C1 segment of cervical spinal cord (tissue), 14 donors: ENCODE measurements around the gene DSCAM.

Experiments used
- DNase-seq, 14 donors: peaks; one replicate each; lab custom pipeline; 2025; lab: John Stamatoyannopoulos, UW

DSCAM gene

GRCh38 chr21:40139636-40140035, 707.3 kb downstream of the DSCAM start:
- DNase-seq, result no peak

GRCh38 chr21:40136571-40136970, 710.4 kb downstream of the DSCAM start:
- no peak for DNase-seq

- DNase-seq, result no peak
These were observed 712.0 kb downstream of the DSCAM start for GRCh38 chr21:40134731-40135492.

GRCh38 chr21:40130476-40130875, 716.5 kb downstream of the DSCAM start:
- DNase-seq, result no peak

- DNase-seq, result no peak
These were observed 717.1 kb downstream of the DSCAM start for GRCh38 chr21:40129809-40130208.

- DNase-seq, result no peak
These were observed 718.1 kb downstream of the DSCAM start for GRCh38 chr21:40128891-40129290.

GRCh38 chr21:40120940-40121575, 725.9 kb downstream of the DSCAM start:
- no peak for DNase-seq

- DNase-seq, result no peak
These were observed 728.4 kb downstream of the DSCAM start for GRCh38 chr21:40118527-40118926.

- no peak for DNase-seq
These were observed 729.7 kb downstream of the DSCAM start for GRCh38 chr21:40117236-40117635.

GRCh38 chr21:40115775-40116174, 731.2 kb downstream of the DSCAM start:
- no peak for DNase-seq

- no peak for DNase-seq
These were observed 744.3 kb downstream of the DSCAM start for GRCh38 chr21:40102682-40103081.

- no peak for DNase-seq
These were observed 747.1 kb downstream of the DSCAM start for GRCh38 chr21:40099809-40100208.

GRCh38 chr21:40095477-40095876, 751.5 kb downstream of the DSCAM start:
- DNase-seq, result no peak

- no peak for DNase-seq
These were observed 766.6 kb downstream of the DSCAM start for GRCh38 chr21:40080385-40080784.

GRCh38 chr21:40074710-40075109, 772.2 kb downstream of the DSCAM start:
- DNase-seq, result no peak

GRCh38 chr21:40074198-40074597, 772.8 kb downstream of the DSCAM start:
- no peak for DNase-seq

- no peak for DNase-seq
These were observed 773.3 kb downstream of the DSCAM start for GRCh38 chr21:40073642-40074041.

GRCh38 chr21:40070871-40071270, 776.1 kb downstream of the DSCAM start:
- DNase-seq, result no peak

GRCh38 chr21:40067751-40068150, 779.2 kb downstream of the DSCAM start:
- DNase-seq, result no peak

GRCh38 chr21:40066221-40066620, 780.7 kb downstream of the DSCAM start:
- no peak for DNase-seq

- no peak for DNase-seq
These were observed 786.8 kb downstream of the DSCAM start for GRCh38 chr21:40060083-40060677.

GRCh38 chr21:40057331-40057730, 789.6 kb downstream of the DSCAM start:
- DNase-seq, result peak in 1 of 14 donors; percentile 3

- DNase-seq, result no peak
These were observed 790.9 kb downstream of the DSCAM start for GRCh38 chr21:40056031-40056430.
